Stimulated activated naive CD8-positive, alpha-beta T cell treated with anti-CD3 and anti-CD28 coated beads, Interleukin-15, Interleukin-2, amounts not matched to agents 100 U/mL and 50 U/mL, for 24 hours (primary cell): Measurements from ENCODE around the gene APOBEC3B.
"Not testable (repeated sequence)": the region's sequence is repeated elsewhere in the genome, so short reads cannot be mapped to it uniquely, and the experiment has no call there.

ENCODE experiments used
- ATAC-seq: fragments of 150-1000 bp; cut with Tn5 transposase; one replicate; pipeline ENCODE4 v1.10.0; 2021
- DNase-seq: peaks from one replicate; pipeline ENCODE4 v3.0.0; 2021

Gene APOBEC3B

DNA sequence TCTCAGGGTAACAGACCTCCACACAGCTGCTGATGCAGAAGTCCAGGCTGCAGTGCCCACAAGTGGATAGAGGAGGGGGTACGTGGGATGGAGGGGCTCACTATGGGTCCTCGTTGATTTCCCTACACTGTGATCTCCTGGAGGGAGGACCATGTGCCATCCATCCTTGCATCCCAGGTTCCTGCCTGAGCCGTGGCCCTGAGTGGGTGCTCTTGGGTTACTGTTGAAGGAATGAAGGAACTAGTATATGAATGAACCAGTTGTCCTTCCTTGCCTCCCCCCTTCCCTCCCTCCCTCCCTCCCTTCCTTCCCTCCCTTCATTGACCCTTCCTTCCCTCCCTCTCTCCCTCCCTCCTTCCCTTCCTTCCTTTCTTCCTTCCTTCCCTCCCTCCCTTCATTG is 15.4 kb downstream of the APOBEC3B start:
- ATAC-seq = no peak

DNA sequence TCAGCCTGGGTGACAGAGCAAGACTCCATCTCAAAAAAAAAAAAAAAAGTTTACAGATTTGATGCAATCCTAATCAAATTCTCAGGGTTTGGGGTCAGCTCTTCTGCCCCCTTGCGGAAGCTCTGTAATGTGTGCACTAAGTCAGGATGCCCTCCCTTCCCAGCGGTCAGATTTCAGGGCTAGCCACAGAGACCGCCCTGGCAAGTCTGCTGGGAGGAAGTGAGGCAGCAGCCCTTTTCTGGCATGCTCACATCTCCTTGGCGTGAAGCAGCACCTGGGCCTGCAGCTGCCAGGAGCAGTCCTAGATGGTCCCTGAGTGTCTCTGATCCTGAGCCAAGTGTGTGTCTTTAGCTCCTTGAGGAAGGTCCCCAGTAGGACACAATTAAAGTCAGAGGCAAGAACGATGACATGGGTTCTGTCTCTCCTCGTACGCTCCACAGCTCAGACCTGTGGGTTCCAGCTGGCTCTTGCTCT is 21.1 kb downstream of the APOBEC3B start:
- ATAC-seq (peak; percentile 96), DNase-seq (peak; percentile 81)

More for the DNA sequence above, 15.4 kb downstream of the APOBEC3B start:
- DNase-seq = no peak

DNA sequence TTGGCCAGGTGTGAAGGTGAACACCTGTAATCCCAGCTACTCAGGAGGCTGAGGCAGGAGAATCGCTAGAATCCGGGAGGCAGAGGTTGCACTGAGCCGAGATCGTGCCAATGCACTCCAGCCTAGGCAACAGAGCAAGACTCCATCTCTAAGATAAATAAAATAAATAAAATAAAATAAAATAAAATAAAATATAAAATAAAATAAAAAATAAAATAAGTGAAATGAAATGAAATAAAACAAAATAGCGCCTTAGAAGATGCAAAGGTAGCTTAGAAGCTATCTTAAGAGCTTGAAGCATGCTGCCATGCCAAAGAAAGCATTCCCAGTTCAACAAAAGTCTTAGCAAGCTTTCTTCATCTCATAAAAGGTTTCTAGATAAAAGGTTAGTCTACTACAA is 25.0 kb downstream of the APOBEC3B start:
- DNase-seq = no peak
- ATAC-seq = no peak

DNA sequence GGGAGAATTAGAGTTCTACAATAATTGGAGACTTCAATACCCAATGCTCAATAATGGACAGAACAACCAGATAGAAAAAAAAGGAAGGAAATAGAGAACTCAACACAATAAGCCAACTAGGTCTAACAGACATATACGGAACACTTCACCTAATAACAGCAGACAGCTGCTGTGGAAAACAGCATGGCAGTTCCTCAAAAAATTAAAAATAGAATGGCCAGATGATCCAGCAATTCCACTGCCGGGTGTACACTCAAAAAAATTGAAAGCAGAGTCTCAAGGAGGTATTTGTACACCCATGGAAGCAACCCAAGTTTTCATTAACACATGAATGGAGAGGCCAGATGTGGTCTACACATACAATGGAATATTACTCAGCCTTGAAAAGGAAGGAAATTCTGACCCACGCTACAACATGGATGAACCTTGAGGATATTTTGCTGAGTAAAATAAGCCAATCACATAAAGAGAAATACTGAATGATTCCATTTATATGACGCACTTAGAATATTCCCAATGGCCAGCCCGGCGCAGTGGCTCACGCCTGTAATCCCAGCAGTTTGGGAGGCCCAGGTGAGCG is 26.2 kb downstream of the APOBEC3B start:
- not testable (repeated sequence) for DNase-seq, ATAC-seq

DNA sequence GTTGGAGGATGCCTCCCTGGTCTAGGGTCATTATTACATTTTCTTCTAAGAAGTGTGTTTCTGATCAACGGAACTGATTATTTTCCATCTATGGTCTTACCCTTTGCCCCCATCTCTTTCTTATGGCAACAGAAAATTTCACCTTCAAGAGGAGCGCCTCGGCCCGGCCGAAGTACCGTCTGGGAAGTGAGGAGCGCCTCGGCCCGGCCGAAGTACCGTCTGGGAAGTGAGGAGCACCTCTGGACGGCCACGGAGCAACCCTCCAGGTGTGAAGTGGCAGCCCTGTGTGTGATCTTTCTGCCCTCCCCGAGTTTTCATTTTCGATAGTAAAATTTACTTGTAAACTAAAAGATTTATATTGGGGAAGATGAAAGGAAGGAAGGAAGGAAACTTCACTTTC is 28.8 kb downstream of the APOBEC3B start:
- no peak for DNase-seq
- no peak for ATAC-seq

DNA sequence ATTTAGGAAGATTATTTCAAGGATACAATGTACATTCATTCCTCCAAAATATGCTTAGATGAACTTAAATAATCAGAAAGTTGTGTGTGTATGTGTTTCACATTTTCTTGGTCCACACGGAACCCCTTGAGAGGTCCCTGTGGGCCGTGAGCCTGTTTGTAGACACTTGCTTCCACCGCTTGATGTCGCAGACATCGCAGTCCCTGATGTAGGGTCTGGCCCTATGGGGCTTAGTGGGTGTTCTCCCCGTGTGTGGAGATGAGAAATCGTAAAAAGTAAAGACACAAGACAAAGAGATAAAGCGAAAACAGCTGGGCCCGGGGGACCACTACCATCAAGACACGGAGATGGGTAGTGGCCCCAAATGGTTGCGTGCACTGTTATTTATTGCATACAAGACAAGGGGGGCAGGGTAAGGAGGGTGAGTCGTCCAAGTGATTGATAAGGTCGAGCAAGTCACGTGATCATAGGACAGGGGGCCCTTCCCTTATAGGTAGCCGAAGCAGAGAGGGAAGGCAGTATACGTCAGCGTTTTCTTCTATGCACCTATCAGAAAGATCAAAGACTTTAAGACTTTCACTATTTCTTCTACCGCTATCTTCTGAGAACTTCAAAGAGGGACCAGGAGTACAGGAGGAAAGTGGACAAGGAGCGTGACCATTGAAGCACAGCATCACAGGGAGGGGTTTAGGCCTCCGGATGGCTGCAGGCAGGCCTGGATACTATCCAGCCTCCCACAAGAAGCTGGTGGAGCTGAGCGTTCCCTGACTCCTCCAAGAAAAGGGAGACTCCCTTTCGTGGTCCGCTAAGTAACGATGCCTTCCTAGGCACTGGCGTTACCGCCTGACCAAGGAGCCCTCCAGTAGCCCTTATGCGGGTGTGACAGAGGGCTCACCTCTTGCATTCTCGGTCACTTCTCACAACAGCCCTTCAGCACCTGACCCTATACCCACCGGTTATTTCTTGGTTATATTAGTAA is 30.7 kb downstream of the APOBEC3B start:
- ATAC-seq = no peak
- DNase-seq = no peak

DNA sequence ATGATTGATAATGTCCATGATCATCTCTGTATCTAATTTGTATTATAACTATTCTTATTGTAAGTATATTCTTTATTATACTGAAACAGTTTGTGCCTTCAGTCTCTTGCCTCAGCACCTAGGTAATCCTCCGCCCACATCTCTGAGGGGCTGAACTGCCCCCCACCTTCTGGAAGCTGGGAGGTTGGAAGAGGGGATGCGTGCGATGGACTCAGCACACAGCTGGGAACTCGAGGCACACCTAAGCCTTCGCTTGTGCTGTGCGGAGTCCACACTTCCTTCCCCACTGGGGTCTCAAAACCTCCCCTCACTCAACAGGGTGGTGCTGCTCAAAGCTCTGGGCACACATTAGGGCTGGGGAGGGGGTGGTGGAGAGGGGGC is 31.4 kb downstream of the APOBEC3B start:
- not testable (repeated sequence) for DNase-seq, ATAC-seq

DNA sequence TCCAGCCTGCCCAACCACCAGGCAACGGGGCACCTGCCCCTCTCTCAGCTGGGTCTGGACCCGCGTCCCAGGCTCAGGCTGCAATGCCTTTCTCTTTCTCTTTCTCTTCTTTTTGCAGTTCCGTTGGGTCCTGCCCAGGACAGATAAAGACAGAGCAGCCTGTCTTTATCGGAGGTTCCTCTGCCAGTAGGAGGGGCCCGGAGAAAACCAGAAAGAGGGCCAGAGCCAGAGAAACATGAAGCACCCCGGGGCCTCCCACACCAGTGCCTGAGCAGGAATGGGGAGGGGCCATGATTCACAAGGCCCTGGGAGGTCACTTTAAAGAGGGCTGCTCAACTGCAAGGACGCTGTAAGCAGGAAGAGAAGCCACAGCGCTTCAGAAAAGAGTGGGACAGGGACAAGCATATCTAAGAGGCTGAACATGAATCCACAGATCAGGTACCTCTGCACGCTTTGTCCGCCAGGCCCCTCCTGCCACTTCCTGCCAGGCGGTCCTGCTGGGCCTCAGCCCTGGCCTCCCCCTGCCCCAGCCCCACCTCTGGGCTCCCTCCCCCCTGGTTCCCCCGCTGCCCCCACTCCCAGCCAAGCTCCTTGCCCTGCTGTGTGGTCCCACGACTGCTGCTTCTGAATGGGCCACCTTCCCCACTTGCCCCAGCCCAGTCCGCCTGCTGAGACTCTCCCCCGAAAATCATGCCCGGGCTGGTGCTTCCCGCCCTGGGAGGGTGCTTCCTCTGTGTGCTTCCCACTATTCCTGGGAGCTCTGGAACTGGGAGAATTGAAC is 32.0 kb downstream of the APOBEC3B start, which contains the start of gene APOBEC3C:
Gene APOBEC3C, plus strand, starts transcription at position 316 of the 781 bp plus-strand sequence. Its CDS starts 106 bp downstream, at position 422.
- peak; percentile 84 for DNase-seq
- peak; percentile 99 for ATAC-seq

DNA sequence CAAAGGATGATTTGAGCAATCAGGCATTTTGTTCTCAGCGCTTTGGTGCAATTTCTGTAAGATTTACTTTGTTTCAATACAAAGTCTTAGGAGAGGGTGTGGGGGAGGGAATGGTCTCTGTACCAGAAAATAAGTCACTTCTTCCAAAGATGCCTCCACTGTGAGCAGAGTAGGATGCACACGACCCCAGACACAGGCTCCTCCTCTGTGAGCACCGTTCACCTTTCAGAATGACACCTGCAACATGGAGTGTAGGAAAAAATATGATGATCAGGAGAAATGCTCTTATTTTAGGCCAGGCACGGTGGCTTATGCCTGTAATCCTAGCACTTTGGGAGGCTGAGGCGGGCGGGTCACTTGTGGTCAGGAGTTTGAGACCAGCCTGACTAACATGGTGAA is 32.6 kb downstream of the APOBEC3B start:
- DNase-seq = not testable (repeated sequence)
- ATAC-seq = peak; percentile 43

DNA sequence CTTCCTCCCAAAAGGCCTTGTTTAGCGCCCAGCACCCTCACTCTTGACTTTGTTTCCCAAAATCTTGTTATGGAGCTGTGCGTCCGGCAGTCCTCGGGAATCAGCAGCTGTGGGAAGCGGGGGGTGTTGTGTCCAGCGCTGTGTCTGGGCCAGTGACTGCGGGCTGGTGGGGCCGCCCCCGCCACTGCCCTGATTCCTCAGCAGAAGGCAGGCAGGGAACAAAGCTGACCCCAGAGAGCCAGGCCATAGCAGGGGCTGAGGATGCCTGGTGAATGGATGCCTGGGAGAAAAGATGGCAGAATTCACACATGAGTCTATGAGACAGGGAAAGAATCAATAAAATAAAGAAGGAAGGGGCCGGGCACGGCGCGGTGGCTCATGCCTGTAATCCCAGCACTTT is 34.4 kb downstream of the APOBEC3B start:
- ATAC-seq (no peak), DNase-seq (no peak)

DNA sequence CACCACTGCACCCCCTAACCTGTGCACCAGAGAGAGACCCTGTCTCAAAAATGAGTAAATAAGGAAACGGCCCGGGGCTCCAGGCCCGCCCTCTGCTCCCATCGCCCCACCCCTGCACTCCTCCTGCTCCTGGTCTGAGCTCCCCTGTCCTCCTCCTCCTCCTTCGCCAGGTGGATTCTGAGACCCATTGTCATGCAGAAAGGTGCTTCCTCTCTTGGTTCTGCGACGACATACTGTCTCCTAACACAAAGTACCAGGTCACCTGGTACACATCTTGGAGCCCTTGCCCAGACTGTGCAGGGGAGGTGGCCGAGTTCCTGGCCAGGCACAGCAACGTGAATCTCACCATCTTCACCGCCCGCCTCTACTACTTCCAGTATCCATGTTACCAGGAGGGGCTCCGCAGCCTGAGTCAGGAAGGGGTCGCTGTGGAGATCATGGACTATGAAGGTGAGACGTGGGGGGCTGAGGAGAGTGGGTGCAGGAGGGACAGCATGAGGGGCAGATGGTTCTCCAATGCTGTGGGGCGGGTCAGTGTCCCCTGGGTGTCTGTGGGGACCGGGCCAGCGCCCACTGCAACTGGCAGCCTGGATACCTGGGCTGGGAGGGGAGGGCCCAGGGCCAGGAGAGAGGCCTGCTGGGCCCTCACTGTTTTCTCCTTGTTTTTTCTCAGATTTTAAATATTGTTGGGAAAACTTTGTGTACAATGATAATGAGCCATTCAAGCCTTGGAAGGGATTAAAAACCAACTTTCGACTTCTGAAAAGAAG is 35.6 kb downstream of the APOBEC3B start:
- DNase-seq (no peak), ATAC-seq (no peak)

DNA sequence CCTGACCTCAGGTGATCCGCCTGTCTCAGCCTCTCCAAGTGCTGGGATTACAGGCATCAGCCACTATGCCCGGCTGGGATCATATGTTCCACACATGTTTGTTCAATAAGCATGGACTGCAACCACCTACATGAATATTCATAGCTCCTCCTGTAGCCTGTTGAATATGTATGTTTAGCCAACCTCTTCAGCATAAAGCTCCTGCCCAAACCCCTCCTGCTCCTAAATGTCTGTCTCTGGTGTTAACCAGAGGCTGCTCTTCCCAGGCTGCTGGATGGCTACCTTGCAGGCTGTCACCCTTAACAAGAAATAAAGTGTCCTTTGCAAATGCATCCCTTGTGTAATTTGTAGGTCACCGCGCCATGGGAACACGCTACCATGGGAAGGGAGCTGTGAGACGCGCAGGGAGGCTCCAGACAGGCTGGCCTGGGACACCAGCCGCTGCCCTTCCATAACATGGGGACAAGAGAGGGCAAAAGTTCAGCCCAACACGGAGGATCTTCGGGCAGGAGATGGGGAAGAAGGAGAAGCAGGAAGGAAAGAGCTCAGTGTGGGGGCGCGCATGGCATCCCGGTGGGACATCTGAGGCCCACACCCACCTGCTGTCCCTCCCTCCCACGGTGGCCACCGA is 38.0 kb downstream of the APOBEC3B start:
- not testable (repeated sequence) for DNase-seq, ATAC-seq

DNA sequence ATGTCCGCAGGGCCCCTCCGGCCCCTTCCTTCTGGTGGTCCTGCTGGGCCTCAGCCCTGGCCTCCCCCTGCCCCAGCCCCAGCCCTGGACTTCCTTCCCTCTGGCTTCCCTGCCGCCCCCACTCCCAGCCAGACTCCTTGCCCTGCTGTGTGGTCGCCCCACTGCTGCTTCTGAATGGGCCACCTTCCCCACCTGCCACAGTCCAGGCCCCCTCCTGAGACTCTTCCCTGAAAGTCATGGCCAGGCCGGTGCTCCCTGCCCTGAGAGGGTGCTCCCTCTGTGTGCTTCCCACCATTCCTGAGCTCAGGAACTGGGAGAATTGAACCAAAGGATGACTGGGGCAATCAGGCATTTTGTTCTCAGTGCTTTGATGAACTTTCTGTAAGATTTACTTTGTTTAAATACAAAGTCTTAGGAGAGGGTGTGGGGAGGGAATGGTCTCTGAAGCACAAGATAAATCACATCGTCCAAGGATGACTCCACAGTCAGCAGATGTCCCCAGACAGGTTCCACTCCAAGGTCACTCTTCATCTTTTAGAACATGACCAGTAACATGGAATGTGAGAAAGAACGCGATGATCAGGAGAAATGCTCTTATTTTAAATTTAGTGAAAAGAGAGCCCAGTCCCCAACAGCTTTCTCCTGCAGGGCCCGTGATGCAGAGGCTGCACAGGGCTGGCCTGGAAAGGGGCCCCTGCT is 39.6 kb downstream of the APOBEC3B start:
- ATAC-seq (no peak), DNase-seq (no peak)

DNA sequence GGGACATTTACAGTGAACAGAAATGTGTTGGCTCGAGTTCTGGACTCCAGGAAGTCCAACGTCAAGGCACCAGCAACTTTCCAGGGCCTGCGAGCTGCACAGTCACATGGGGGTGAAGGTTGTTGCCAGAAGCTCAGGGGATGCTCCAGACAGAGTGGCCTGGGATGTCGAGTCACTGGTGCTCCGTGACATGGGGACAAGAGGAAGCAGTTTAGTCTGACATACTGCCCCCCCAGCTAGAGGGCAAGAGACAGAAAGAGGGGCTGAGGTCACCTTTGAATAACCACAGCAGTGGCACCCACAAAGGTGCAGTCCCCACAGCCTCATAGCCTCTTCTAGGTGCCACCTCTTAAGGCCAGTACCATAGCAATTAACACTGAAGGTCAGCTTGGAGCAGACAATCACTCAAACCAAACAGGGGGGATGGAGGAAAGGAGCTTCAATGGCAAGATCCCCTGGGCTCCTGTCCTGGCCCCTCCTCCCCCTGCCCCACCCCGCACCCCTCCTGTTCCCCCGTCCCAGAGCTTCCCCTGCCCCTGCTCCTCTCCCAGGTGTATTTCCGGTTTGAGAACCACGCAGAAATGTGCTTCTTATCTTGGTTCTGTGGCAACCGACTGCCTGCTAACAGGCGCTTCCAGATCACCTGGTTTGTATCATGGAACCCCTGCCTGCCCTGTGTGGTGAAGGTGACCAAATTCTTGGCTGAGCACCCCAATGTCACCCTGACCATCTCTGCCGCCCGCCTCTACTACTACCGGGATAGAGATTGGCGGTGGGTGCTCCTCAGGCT is 42.6 kb downstream of the APOBEC3B start:
- no peak for DNase-seq
- no peak for ATAC-seq

DNA sequence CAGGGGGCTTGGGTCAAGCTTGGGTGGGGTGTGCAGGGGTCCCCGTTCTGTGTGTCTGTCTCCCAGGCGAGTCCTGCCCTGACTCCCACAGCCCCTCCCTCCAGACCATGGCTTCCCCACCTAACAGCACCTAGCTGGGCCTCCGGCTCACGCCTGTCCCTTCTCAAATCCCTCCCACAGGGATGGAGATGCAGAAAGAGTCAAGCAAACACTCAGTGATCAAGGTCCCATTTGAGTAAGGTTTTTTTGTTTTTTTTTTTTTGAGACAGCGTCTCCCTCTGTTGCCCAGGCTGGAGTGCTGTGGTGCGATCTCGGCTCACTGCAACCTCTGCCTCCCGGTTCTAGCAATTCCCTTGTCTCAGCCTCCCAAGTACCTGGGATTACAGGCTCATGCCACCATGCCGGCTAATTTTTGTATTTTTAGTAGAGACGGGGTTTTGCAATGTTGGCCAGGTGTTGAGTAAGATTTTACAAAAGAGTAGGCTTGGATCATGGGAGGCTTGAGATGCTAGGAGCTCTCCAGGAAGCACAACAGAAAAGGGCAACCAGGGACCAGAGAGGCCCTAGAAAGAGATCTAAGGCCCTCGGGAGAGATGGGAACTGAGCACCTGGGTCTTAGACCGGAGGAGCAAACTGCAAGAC is 44.5 kb downstream of the APOBEC3B start:
- no peak for DNase-seq
- ATAC-seq = no peak

DNA sequence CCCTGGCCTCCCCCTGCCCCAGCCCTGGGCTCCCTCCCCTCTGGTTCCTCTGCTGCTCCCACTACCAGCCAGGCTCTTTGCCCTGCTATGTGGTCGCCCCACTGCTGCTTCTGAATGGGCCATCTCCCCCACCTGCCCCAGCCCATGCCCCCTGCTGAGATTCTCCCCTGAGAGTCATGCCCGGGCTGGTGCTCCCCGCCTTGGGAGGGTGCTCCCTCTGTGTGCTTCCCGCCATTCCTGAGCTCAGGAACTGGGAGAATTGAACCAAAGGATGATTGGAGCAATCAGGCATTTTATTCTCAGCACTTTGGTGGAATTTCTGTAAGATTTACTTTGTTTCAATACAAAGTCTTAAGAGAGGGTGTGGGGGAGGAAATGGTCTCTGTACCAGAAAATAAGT is 45.6 kb downstream of the APOBEC3B start:
- no peak for ATAC-seq
- no peak for DNase-seq

DNA sequence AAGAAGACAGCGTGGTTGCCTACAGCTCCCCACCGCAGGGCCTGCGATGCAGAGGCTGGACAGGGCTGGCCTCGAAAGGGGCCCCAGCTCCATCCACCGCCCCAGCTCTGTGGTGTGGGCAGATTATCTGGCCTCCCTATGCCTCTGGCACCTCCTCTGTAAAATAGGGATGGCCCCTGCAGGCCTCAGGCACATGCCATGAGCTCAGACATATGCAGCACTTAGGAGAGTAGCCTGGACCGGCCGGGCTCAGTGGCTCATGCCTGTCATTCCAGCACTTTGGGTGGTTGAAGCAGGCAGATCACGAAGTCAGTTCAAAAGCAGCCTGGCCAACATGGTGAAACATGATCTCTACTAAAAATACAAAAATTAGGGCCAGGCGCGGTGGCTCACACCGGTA is 46.1 kb downstream of the APOBEC3B start:
- no peak for ATAC-seq
- no peak for DNase-seq

DNA sequence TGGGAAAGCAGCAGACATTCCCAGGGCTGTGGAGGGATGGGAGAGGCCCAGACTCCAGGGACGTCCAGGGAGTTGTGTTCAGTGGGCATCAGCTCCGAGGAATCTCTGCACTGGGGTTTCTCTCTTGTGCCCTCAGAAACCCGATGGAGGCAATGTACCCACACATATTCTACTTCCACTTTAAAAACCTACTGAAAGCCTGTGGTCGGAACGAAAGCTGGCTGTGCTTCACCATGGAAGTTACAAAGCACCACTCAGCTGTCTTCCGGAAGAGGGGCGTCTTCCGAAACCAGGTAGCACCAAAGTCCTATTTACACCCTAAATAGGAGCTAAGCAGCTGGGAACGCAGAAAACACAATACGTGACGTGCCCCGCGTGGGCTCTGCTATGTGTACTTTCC is 47.1 kb downstream of the APOBEC3B start:
- DNase-seq (no peak), ATAC-seq (no peak)

DNA sequence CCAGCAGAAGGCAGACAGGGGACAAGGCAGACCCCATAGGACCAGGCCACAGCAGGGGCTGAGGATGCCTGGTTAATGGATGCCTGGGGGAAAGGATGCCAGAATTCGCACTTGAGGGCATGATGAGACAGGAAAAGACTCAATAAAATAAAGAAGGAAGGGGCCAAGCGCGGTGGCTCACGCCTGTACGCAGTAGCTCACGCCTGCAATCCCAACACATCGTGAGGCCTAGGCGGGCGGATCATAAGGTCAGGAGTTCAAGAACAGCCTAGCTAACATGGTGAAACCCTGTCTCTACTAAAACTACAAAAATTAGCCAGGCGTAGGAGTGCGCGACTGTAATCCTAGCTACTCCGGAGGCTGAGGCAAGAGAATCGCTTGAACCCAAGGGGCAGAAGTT is 48.6 kb downstream of the APOBEC3B start:
- ATAC-seq = no peak

More for the DNA sequence above, 48.6 kb downstream of the APOBEC3B start:
- no peak for DNase-seq
